Measurements from ENCODE around the gene NELL1.

NELL1 gene

GRCh38 chr11:20875889-20876288 lies 206.5 kb downstream of the NELL1 start:
- DNase-seq, result no peak

DNA sequence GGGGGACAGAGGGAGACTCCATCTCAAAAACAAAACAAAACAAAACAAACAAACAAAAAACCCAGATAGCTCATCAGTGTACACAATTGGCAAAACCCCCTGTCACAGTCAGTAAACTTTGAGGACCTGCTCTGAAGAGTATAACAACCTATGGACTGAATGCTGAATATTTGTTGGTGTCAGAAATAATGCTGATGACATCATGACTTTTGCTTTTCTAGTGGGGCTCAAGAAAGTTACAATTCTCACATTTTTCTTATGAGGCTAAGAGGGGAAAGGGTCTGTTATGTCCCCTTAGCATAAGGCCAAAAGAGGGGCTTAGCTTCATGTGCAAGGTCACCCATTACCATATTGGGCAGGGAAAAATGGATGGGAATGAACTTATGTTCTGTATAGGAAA lies 207.4 kb downstream of the NELL1 start:
- DNase-seq, result no peak

DNA sequence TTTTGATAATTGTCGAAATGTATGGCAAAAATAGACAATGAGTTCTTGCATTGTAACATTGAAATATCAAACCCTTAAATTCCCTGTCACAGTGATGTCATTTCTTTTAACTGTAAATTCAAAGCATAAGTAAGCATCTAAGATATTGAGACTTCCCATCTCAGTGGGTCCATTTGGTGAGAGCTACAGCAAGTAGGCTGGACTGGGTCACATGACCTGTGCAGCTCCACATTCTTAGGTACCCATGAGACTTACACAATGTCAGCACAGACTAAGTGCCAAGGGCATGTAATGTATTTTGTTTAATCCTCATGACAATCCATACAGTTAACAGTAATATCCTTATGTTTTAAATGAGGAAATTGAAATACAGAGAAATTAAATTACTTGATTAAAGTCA lies 210.7 kb downstream of the NELL1 start:
- no peak for DNase-seq

GRCh38 chr11:20881328-20882079 lies 212.1 kb downstream of the NELL1 start:
- no peak for DNase-seq

- DNase-seq, result no peak
Measured at GRCh38 chr11:20887137-20887536, 217.8 kb downstream of the NELL1 start.

- DNase-seq, result no peak
Measured at GRCh38 chr11:20894296-20894695, 224.9 kb downstream of the NELL1 start.

DNA sequence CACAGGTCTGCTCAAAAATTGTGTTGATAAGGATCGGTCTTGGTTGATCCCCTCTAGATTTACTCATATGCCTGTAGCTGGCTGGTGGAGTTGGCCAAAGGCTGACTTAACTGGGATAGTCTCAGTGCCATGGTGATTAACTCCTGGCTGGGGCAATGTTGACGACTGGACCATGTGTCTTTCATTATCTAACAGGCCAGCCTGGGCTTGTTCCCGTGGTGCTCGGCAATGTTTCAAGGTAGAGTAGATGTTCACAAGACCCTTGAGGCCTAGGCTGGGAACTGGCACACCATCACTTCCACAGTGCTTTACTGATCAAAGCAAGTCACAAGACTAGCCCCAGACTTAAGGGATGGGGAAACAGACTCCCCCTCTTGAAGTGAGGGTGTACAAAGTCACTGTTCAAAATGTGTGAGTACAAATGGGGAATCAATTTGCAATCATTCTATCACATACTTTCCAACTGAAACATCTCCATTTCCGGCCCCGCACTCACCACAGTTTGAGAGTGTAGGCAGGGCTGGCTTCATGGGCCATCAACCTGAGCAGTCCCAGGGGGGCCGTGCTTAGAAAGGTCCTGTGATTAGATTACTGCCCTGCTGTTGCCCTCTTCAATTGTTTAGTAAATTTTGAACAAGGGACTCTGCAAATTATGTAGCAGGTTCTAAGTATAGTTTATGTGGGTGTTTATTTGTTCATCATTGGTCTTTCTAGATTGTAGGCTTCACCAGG lies 240.8 kb downstream of the NELL1 start:
- no peak for DNase-seq

- DNase-seq, result no peak
Measured at GRCh38 chr11:20910733-20911132, 241.3 kb downstream of the NELL1 start.

DNA sequence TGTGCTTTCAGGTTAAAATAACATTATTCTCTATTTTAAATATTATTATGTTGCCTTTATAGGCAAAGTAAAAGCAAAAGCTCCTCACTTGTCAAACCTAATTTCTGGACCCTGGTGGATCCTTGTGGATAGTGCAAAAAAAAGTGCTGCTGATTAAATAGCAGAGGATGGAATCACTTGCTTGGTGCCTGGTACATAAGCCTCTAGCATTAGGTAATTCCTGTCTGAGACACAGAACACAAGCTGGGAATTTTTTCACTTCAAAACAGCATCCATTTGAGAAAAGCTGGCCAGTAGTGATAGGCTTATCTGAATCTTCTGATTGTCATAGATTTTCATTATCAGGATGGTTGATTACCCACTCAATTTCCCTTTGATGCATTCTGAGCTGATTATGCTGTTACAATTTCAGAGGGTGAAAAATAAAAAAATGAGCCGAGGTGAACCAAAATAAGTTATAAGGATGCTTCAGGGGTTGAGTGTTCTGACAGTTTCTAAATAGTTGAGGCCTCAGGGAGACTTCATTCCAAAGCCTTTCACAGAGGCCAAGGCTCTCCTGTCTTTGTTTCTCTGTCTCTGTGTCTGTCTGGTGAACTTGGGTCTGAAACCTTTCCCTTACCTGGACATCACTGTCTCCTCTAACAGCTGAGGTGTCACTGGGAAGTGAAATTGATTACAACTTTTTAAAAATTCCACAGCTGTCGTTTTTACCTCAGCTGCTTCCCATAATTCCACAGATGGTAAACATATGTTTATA lies 242.9 kb downstream of the NELL1 start:
- DNase-seq, result no peak

DNA sequence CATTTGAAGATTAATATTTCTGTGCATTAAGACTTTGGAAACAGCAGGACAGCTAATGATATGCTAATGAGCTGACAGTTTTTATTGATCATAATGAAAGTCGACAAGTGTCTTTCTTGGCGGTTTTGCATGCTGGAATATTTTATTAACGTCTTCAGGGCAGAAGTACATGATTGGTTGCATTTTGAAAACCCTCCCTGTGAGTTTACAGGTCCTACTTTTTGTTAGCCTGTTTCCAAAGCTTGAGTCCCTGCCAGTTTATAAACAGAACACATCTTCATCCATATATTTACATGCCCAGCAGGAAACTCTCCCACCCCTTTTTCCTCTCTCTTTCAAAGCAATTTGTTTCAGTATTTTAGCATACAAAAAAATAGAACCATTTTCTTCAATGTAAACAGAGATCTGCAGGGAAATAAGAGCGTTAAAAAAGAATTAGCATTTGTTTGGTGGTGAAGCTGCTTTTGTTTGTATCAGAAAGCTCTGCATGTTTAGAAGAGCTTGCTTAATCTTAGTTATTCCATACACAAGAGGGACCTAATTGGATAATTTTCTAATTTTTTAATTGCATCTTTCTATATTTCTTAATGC lies 243.6 kb downstream of the NELL1 start:
- no peak for DNase-seq

- DNase-seq, result no peak
Measured at GRCh38 chr11:20917306-20917705, 247.9 kb downstream of the NELL1 start.

DNA sequence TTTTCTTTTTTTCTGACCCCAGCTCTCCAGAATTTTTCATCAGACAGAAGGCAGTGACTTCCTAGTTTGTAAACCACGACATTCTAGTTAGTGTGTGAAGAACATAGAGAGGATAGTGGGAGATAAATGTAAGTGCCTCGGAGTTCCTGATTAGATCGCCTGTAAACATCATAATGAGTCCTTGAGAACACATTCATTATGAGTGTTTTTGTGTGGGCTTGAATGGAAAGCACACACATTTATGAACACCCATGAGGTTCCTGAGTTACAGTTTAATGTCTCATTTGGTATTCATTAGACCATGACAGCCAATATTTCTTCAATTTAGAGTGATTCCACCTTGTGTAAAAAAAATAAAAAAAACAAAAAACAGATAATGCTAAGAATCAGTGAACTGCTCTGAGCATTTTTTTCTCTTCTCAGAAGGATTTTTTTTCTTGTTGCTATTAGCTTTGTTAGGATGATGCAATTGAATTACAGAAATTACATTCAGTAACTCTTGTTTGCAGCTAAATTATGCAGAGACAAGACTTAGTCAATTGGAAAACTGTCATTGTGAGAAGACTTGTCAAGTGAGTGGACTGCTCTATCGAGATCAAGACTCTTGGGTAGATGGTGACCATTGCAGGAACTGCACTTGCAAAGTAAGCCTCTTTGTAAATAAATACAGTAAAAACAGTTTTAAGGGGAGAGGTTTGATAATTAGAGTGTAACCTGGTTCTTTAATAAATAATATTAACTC lies 257.6 kb downstream of the NELL1 start:
- no peak for DNase-seq

GRCh38 chr11:20931029-20931428 lies 261.6 kb downstream of the NELL1 start:
- DNase-seq, result no peak

GRCh38 chr11:20933086-20933485 lies 263.7 kb downstream of the NELL1 start:
- DNase-seq, result no peak

DNA sequence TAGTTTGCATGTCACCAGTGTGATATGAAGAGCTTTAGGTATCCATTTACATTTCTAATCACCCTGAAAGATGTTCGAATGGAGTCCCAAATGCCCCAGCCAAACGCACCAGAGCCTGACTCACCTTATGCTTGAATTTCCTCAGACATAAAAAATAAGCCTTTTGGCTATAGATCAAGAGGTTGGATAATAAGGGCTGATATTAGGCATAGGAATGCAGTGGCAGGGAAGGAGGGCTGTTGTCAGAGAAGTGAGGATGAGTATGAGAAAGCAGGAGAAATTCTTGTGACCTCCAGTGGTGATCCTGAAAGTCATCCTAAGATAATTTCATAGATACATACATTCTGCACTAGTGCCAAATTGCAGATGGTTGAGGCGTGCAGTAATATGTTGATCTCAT lies 264.6 kb downstream of the NELL1 start:
- no peak for DNase-seq

GRCh38 chr11:20934516-20934915 lies 265.1 kb downstream of the NELL1 start:
- DNase-seq, result no peak

DNA sequence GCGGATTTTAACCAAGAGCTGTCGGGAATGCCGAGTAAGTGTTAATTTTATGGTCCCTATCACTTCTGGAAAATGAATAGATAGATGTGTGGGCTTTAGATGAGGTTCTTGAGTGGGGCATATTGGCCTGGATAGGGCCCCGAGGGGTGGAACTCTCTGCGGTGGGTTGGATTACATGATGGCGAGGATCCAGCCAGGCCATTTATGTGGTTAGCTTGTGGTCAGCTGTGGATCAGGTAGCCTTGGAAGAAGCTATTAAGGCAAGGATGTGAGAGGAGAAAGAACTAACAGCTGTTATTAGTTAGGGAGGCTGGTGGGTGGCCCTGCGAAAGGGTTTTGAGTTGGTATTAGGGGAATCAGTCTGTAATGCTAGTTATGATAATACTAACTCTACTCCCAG lies 268.4 kb downstream of the NELL1 start:
- DNase-seq, result no peak

DNA sequence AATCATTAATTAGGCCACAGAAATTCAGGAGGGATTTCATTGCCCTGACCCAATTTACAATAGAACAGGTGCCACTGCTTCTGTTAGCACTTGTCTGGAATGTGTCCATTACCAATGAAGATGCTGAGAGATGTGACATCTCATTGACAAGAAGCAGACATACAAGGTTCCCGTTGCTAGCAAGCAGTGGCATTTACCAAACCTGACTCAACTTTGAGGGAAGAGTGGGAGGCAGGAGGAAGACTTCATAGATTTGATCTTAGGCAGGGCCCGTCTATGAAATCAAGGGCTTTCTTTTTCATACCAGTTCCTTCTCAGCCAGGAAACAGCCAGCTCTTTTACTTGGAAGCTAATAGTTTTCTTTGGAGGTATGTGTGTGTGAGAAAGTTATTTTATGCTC lies 280.2 kb downstream of the NELL1 start:
- DNase-seq, result no peak

DNA sequence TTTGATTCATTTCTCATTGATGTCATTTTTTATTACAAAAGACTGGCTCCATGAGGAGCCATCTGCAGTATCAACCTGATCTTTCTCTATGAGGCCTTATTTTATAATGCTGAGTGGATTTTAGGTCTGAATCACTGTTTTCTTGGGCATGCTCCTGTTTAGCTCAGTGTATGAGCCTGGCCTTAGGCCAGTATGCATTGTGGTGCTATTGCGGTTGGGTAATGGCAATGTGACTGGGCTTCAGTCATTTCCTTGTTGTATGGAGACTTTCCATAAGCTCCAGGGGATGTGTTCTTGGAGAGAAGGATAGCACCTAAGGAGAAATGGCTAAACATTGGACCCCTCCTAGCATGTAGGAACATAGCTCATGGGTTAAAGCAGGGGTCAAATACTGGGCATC lies 293.2 kb downstream of the NELL1 start:
- no peak for DNase-seq

GRCh38 chr11:20963596-20963995 lies 294.2 kb downstream of the NELL1 start:
- DNase-seq, result no peak

DNA sequence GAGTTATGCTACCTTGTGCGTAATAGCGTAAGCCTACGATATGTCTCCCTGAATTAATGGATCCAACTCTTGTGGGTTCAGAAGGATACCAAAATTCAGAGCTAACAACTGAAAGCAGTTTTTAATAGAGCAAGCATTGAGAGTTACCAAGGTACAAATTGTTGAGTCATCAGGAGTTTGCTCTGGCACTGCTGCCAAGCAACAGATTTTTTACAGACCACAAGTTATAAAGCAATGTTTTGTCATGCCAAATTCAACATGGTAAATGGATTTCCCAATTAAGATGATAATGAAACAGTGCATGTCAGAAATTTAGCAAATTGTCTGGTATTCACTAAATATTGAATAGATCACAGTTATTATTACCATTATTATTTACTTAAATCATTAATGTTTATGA lies 295.6 kb downstream of the NELL1 start:
- DNase-seq, result no peak

GRCh38 chr11:20966489-20966888 lies 297.1 kb downstream of the NELL1 start:
- no peak for DNase-seq

Data from central memory CD4-positive, alpha-beta T cell (primary cell).